T1000 (cell line): ENCODE measurements around the gene CITED1.

Experiments
- DNase-seq: peaks from one replicate; lab custom pipeline; 2025; ENCODE audit warnings: mixed read lengths; lab: John Stamatoyannopoulos, UW

CITED1 gene

DNA sequence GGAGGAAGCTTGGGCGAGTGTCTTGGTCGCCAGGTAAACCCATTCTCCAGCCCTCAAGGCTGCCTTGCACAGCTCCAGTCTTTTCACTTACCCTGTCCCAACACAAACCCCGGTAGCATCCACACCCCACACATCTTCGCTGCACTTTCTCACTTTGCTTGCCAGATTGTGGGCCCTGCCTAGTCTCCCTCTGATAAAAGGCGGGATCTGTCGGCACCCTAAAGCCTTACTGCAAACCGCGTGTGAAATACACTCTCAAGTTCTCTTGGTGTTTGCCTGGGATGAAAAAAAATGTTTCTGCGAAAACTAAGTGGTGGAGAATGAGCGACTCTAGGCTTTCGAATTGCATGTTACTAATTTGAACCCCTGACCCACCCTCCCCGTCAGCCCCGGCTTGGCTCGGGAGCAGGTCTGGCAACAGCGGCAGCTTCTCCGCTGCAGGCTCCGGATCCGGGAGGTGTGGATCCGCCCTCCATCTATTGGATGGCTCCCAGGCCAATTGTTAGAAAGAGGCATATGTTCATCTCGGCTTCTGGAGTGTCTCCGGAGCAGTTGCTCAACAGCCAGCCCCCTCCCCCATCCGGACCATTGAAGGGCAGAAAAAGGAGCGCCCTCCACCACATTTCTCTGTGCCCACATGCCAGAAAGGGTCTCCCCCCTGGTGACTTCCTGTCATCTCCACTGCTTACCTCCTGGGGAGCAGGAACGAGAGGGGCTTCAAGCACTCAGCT lies 3.0 kb upstream of the CITED1 start:
- no peak for DNase-seq

DNA sequence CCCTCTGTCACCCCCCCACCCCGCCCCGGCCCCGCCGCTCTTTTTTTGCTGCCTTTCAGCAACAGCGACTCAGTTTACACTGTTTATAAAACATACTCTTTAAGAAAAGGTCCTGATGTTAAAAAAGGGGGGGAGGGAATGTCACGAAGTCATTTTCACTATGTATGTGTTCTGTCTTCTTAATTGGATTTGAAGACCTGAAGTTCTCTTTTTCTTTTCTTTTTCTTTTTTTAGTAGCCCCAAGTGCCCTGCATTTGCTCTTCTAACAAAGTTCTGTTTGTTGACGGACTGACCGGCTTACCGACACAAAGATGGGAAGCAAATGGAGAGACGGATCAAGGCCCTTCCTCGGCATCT lies 2.5 kb upstream of the CITED1 start:
- DNase-seq: no peak

DNA sequence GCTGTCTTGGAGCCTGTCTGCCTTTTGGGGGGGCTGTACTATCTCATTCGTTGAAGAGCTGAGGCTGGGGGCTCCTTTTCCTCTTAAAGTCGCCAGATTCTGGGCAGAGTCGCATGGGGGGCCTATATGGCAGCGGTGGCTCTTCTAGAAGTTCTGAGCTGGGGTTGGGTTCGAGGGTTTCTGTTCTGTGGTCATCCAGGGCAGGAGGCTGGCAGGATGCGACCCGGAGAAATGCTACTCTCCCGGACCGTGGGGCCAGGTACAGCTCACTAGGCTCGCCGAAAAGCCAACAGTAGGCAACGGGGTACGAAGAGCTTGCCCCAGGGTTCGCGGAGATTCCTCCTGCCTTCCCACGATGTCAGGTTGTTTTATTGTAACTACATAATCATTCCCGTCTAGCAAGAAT lies 1.9 kb upstream of the CITED1 start:
- no peak for DNase-seq

DNA sequence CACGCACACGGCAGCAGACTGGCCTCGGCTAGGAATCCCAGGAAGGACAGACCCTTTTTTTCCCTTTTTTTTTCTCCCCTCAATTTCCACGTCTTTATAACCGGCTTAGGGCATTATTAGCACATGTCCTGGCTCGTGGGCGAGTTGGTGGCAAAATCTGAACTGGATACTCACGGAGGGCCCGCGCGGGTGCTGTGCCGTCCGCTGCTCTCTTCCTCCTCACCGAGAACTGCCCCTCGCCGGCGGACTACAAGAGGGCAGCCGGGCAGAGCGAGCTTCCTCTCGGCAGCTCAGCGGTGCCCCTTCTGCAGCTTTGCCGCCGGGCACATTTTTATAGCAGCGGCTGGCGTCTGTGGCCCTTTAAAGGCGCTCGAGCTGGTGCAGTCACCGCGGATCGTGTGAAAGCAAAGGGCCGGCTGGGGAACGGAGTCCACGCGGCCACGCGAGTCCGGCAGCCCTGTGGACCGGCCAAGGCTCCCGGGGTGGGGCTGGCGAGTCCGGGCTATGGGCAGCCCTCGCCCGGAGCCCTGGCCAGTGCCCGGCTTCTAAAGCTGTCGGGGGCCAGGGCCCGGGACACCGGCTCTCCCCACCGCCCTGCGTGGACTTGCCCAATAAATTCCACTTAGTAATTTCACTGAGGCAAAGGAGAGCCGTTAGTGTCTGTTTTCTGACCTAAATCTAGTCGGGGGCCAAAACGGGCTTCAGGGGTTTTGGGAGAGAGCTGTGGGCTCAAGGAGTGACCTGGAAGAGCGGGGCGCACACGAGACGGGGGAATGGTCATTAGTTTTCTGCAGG lies 1.3 kb upstream of the CITED1 start:
- peak; percentile 33 for DNase-seq

DNA sequence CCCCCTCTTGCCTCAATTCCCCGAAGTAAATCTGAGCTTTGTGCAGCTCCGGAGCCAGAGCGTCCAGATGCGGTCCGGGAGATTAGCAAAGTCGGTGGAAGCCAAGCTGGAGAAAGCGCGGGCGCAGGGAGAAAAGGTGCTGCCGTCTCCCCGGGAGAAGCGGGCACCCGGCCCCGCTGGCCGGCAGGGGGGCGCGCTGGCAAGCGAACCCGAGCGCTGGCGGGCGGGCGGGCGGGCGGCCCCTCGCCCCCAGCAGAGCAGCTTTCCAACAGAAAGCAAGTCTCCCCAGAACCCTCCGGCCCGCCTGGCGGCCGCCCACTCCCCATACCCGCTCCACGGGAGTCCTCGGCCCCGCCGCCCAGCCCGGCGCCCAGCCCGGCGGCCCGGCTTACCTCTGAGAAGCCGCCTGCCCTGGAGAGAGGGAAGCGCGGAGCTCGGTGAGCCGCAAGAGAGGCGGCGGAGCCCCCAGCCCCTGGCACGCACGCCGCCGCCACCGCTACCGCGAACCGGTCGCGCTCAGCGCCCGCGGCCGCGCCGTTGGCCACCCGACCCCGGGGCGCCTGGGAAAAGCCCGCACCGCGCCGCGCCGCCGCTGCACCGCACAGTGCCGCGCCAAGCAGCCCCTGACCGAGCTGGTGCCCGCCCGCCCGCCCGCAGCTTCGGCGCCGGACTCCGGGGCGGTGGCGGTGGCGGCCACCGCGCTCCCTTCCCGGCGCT lies 529 bp upstream of the CITED1 start:
- no peak for DNase-seq

DNA sequence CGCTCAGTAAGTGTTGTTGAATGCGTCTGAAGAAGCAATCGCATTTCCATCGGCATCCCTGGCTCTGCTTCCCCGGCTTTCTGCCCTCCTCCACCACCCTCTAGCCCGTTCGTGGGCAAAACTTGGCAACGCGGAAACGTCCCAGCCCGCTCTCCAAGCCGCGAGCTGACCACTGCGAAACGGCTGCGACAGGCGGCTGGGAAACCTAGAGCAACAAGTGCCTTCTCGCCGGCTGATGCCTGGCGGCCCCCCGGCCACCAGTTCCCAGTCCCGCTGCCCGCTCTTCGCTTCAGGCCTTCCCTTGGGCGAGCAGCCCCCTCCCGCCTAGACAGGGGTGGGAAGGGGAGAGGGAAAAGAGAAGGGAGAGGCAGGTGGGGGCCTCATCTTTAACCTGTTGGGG lies 837 bp downstream of the CITED1 start:
- no peak for DNase-seq

DNA sequence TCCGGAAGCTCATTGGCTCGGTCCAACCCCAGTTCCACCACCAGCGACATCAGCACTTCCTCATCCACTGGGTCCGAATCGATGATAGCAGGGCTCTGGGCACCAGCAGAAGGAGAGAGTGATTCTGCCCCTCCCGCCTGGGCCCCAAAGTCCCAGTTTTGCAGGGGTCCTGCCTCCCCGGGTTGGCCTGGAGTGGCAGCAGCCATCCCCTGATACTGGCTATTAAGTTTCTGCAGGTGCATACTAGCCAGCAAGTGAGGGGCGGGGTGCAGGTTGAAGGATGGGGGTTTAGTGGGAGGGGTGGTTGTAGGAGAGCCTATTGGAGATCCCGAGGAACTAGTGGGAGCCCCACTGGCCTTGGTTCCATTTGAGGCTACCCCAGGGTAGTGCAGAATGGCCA lies 3.9 kb downstream of the CITED1 start:
- DNase-seq: no peak

DNA sequence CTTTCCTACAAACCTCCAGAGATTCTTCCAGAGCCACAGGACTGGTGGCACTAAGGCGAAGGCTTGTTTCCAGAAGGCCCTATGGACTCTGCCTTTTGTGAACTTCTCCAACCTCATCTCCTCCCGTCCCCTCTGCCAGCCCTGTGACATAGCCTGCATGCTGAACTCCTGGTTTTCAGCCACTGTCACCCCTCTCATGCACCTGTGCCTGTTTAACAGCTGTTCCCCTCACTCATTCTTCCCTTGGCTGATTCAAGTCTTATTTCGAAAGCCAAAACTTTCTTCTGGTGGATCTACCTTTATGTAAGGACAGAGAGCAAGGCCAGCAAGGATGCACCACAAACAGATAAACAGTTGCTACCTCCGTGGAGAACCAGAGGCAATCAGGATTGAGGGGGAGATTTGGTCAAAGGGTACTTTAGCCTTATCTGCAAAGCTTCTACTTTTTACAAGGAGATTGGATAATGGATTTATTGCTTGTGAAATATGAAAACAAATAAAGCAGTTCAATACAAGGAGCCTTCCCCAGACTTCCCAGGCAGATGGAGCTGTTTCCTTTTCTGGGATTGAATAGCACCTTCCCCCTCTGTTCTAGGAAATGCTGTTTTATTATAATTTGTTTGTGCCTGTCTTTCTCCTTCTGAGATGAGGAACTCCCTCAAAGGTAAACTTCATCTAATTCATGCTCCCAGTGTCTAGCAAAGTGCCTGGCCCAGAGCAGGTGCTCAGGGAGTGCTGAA lies 5.7 kb downstream of the CITED1 start:
- DNase-seq: no peak

DNA sequence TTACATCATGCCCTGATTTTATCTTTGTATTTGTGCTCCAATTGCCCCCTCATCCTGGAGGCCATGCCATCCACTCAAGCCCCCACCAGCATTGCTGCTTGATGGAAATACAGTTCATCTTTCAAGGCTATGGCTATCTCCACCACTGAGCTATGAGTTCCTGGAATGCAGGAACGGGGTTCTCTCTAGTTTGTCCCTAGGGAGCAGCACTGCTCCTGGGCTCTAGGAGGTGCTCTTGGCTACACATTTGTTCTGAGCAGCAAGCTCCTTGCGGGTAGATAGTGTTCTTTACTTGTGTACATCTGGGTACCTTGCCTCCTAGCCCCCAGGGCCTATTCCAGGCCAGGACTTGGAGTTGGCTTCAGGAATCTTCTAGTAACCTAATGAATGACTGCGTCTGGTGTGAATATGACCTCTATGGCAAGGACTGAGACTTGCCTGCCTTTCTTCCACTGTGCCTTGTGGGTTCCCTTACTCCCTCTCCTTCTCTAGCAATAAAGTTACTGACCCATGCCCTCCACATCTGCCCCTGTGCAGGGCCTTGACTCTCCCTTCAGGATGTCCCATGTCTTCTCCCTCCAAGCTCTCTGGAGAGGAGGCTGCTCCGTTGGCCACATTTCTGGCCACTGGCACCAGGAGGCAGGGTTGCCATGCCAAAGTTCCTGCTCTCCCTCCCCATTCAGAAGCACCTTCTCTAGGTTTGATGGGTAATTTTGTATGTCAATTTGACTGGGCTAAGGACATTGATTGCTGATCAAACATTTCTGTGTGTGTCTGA lies 7.6 kb downstream of the CITED1 start:
- DNase-seq: no peak

DNA sequence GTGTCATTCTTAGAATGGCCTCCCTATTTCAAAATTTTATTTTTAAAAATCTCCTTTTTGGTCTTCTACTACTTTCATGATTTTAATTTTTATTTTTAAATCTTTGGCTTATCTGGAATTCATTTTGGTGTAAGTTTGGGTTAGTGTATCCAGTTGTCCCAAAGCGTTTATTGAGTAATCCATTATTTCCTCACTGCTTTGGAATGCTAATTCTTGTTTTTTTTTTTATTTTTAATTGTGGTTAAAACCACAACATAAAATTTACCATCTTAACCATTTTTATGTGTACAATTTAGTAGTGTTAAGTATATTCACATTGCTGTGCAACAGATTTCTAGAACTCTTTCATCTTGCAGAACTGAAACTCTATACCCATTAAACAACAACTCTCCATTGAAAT lies 8.7 kb downstream of the CITED1 start:
- no peak for DNase-seq

DNA sequence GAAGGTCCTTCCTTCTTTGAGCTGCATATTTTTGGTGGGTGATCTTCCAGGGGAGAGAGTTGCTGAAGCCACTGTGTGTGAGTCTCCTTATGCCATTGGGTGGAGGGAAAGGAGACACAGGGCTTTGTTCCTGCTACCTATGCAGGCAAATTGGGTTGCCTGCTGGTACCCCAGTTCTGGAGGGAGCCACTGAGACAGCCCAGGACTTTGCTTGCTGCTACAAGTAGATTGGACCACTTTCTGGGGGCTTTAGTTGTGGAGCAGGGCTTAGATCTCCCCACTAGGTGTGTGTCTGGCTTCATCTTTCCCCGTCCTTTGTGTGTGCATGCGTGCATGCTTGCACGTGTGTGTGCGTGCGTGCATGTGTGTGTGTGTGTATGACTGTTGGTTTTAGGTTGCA lies 10.0 kb downstream of the CITED1 start:
- DNase-seq: no peak

DNA sequence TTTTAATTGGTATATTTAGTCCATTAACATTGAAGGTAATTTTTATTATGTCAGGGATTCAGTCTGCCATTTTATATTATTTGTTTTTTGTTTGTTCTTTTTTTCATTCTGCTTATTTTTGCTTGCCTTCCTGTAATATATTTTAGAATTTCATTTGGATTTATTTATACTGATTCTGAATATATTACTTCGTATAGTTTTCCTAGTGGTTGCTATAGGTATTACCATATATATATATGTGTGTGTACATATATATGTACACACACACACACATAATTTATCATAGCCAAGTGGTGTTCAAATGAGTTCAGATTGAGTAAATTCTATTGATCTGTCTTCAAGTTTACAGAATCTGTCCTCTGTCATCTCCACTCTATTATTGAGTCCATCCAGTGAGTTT lies 11.2 kb downstream of the CITED1 start:
- DNase-seq: no peak

DNA sequence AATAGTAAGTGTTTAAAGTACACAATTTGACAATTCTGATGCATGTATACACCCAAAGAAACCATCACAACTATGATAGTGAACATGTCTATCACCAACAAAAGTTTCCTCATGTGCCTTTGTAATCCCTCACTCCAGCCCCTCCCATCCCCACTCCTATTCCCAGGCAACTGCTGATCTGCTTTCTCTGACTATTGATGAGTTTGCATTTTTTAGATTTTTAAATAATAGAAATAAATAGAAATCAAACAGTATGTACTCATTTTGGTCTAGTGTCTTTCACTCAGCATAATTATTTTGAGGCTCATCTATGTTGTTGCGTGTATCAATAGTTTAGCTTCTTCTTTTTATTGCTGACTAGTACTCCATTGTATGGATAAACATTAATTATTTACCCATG lies 23.4 kb downstream of the CITED1 start:
- no peak for DNase-seq

DNA sequence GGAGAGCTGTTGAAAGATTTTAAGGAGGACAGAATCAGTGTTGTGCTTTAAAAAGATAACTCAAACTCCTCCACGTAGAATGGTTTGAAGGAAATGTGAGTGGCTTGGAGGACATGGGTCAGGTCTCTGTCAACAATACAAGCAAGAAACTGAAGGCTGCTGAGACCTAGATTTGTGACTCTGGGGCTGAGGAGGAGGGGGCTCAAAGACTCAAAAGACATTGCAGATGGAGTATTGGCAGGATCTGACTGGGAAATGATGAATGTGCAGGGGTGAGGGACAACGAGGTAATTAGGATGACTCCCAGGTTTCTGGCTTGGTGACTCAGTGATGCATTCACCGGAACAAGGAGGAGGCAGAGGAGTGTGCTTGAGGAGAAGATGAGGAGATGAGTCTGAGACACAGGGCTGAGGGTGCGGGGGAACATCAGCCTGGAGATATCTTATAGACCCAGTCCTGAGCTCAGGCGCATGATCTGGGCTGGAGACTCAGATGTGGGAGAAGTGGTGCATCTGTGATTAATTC lies 25.3 kb downstream of the CITED1 start:
- DNase-seq: no peak

DNA sequence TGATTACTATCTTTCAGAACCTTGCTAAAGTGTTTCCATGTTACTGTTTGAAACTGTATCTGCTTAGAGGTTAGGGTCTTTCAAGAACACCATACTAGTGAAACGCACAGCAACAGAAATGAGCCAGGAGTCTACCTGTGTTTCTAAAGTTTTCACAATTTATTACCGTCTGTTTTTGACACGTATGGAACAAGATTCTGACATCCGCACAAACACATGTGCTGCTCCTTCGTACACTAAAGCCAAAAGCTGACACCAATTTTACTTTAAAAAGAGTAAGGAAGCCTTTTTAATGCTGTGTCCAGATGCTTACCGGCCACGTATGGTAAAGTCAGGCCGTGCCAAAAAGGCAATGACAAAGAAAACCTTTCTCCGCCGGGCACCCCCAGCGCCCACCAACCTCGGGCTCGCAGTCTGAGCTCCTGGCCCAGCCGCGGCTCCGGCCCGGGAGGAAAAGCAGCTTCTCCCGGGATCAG lies 29.2 kb downstream of the CITED1 start:
- DNase-seq: no peak

DNA sequence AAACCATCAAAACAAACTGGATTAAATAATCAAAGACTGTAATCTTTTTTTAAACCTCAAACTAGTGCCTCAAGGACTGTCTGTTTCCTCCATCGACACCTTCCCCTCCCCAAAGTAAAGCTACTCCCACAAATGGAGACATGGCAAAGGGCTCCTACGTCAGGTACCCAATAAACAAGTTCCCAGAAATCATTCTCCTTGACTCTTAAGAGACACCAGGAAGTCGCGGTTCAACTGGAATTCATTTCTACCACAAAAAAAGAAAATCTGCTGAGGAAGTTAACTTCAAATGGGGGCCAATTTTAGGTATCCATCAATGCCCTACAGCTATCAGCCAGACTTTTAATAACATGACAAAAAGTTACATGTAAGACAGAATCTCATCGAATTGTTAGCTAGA lies 31.2 kb downstream of the CITED1 start:
- no peak for DNase-seq

DNA sequence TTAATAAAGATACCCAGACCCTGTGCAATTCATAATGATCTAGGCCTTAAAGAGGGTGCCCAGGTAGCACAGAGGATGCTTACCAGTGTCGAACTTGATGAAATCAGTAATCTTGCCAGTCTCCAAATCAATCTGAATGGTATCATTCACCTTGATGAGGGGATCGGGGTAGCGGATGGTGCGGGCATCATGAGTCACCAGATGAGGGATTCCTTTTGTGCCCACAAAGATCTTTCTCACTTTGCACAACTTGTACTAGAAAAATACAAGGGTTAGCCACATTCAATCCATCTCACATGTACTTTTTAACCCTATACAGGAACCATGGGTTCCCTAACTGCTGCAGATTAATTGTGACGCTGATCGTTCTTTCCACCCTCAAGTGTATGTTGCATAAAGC lies 32.0 kb downstream of the CITED1 start:
- DNase-seq: no peak

DNA sequence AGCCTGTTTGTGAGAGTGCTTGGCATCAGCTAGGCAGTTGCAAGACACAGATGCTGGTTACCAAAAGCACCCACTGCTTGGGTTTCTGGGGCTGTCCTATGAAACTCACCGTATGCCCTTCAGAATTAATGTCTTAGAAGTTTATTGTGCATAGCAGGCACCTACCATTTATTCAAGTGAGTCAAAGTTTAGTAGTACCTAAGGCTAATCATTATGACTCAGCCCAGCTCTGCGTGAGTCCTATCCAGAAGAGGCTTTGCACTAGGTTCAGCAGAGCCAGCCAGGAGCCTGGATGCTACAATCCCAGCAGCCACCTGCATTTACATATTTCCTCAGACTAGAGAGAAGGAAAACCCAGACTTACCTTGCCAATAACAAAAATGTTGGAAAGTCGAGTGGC lies 32.8 kb downstream of the CITED1 start:
- DNase-seq: peak; percentile 12

DNA sequence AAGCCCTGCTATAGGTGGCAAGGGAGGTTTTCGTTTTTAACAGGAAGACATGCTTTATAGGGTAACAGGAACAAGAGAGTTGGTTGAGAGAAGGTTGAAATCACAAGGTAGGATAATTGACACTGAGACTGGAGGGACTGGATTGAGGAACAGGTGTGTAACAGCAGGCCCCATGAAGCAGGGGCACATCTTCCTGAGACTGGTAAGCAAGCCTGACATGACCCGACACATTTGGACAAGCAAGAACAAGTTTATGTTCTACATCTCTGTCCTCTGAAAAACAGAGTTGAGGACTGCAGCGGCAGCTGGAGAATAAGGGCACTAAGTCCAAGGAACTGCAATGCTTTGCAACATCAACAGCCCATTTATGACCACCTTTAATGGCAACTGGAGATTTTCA lies 33.9 kb downstream of the CITED1 start:
- no peak for DNase-seq

DNA sequence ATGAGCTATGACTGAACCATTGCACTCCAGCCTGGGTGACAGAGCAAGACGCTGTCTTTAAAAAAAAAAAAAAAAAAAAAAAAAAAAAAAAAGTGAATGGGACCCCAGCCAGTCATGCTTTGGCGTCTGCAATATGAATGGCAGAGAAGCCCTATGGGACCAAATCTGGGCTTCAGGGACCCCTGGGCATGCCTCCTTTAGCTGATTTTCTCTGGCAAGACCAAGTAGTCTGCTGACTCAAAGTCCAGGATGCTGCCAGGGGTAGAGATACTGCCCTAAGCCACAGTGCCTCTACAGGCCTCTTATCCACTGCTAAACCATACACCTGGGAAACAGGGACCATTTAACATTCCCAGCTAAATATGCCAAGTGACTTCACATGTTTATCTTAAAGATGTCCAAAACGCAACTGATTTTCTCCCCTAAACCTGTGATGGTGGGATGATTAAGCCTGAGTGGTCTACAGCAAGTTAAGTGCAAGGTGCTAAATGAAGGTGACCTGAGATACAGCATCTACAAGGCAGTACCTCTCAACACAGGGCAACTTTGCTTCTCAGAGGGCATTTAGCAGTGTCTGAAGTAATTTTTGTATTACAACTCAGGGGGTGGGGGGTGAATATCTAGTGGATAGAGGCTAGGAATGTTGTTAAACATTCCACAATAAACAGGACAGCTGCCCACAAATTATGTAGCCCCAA lies 34.5 kb downstream of the CITED1 start:
- no peak for DNase-seq
